AG04450 (cell line): Measurements from ENCODE around the gene SCYL1. TPM values are rescaled to one million over a fixed set of nuclear protein-coding genes. Genes with fewer than 3 reads are reported as not detected.

Source experiments
- CTCF ChIA-PET: fragments of 300-600, 350-600 bp; formaldehyde crosslinking; extraction: SDS; loops from one replicate; lab custom pipeline; 2022; ENCODE audit warnings: antibody characterized with exemption, inconsistent platforms; lab: Charles Lee
- POLR2A ChIA-PET: fragments of 350-600 bp; formaldehyde crosslinking; extraction: SDS; loops from one replicate; lab custom pipeline; 2021; ENCODE audit warnings: antibody characterized with exemption, inconsistent platforms; lab: Yijun Ruan, JAX
- DNase-seq: peaks from one replicate; pipeline ENCODE4 v3.0.0-alpha.2; 2011; ENCODE audit warnings: low read depth, low spot score
- H3K27ac ChIP-seq: one replicate; pipeline ENCODE4 v1.5.1; 2012; ENCODE audit warnings: low read depth, low read length, control low read depth
- H3K27me3 ChIP-seq: one replicate; pipeline ENCODE4 v1.6.0; 2012; ENCODE audit warnings: low read length; ENCODE audit not compliant: control insufficient read depth, insufficient read depth
- H3K4me3 ChIP-seq: 2 replicates; pipeline ENCODE4 v1.5.1; 2011; ENCODE audit warnings: mild to moderate bottlenecking, low read depth, low read length, control low read depth
- H3K9me3 ChIP-seq: 2 replicates; pipeline ENCODE4 v1.5.1; 2012; ENCODE audit warnings: low read length; ENCODE audit not compliant: control insufficient read depth, insufficient read depth
- polyA minus RNA-seq: library from RNA; depleted of rRNA, polyadenylated mRNA; stranded (reverse); fragments of >200 nt; gene quantifications from 2 replicates; pipeline ENCODE4 v1.2.3, GENCODE V29; 2011; rRNA and poly(A)+ RNA removed
- polyA plus RNA-seq: library from polyadenylated mRNA; depleted of rRNA; stranded (reverse); fragments of >200 nt; gene quantifications from 2 replicates; pipeline ENCODE4 v1.2.3, GENCODE V29; 2011; rRNA removed
- TF ChIP-seq, protein P1 (sequence below): IDR thresholded peaks from 2 replicates; pipeline ENCODE4 v1.5.1; 2011; ENCODE audit warnings: low read depth, low read length, control low read depth, inconsistent platforms

The SCYL1 gene
- 60.9 and 90.0 TPM in 2 replicates for polyA plus RNA-seq
- 55.8 and 101 TPM in 2 replicates for polyA minus RNA-seq

- no peak for DNase-seq
- Histone ChIP-seq H3K4me3 (peak within 1 kb of the TSS; percentile 92), H3K9me3 (no peaks in the 10 kb centered on the region), H3K27ac (peak within 1 kb of the TSS; percentile 61), H3K27me3 (no peaks in the 10 kb centered on the region)
- ChIA-PET POLR2A (interaction anchor here (0.6 to 2.5 kb wide), 17 partner anchors 9 to 263 kb away, joined by 3 to 13 read pairs (median 4); partner anchors contain the start of genes MALAT1, NEAT1, PCNX3 and POLA2), CTCF (interaction anchor here (0.6 to 1.4 kb wide), 3 partner anchors 69 to 250 kb away, joined by 3 to 6 read pairs (median 3); no protein-coding TSS in a partner anchor)
- TF ChIP-seq, protein P1, sequence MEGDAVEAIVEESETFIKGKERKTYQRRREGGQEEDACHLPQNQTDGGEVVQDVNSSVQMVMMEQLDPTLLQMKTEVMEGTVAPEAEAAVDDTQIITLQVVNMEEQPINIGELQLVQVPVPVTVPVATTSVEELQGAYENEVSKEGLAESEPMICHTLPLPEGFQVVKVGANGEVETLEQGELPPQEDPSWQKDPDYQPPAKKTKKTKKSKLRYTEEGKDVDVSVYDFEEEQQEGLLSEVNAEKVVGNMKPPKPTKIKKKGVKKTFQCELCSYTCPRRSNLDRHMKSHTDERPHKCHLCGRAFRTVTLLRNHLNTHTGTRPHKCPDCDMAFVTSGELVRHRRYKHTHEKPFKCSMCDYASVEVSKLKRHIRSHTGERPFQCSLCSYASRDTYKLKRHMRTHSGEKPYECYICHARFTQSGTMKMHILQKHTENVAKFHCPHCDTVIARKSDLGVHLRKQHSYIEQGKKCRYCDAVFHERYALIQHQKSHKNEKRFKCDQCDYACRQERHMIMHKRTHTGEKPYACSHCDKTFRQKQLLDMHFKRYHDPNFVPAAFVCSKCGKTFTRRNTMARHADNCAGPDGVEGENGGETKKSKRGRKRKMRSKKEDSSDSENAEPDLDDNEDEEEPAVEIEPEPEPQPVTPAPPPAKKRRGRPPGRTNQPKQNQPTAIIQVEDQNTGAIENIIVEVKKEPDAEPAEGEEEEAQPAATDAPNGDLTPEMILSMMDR, result no peak
These were observed at the start of gene SCYL1 for GRCh38 chr11:65524741-65525545. SCYL1 (plus strand) TSS chr11:65525083; CDS start chr11:65525154, 71 bp downstream.

GRCh38 chr11:65476632-65477148 is 48.2 kb upstream of the SCYL1 start:
- ChIA-PET POLR2A (interaction anchor here (0.5 to 8.3 kb wide), 10 partner anchors 11 to 55 kb away, joined by 3 to 657 read pairs (median 4); partner anchors contain the start of genes MALAT1 and NEAT1), CTCF (interaction anchor here (0.6 kb wide), 1 partner anchor 10 kb away, joined by 3 read pairs; no protein-coding TSS in a partner anchor)
- Histone ChIP-seq H3K4me3 (peak overlapping the region; percentile 76), H3K27me3 (no peaks in the 10 kb centered on the region), H3K27ac (peak overlapping the region; percentile 98), H3K9me3 (no peaks in the 10 kb centered on the region; the same call in 1 of the 2 replicates)
- TF ChIP-seq, protein P1, result no peak
- DNase-seq, result no peak

DNA sequence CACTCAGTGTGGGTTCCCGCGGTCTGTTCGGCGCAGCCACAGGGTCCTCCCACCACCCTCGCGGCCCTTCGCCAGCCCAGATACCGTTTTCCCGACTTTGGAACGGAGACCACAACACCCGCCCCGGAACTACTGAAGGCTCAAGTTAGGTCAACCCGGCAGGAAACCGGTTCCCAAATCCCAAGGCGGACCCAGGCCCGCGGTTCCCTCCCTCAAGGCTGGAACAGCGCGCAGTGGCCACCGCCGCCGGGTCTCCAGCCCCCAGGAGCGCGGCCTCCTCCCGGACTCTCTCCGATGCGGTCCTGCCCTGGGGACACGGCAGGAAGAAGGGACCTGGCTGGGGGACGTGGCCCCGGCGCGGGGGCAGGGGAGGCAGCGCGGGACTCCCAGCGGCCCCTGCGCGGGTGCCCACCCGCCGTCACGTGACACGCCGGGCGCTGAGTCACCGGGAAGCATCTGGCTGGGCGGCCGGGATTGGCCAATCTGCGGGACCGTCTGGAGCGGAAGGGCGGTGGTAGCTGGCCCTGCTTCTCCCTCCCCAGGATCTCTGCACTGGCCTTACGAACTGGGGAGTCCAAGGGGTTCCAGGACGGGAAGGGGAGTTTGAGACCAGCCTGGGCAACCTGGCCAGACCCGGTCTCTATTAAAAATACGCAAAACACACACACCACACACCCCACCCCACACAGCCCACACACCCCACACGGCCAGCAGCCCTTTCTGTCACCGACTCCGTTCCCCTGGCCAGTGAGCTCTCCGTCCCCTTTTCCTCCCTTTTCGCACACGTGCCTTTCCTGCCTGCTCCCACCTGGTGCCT is 47.5 kb upstream of the SCYL1 start:
- TF ChIP-seq, protein P1, result no peak
- Histone ChIP-seq H3K9me3 (no peaks in the 10 kb centered on the region; the same call in 1 of the 2 replicates), H3K27me3 (no peaks in the 10 kb centered on the region), H3K27ac (peak overlapping the region; percentile 98), H3K4me3 (peak overlapping the region; percentile 76)
- no peak for DNase-seq
- ChIA-PET POLR2A (interaction anchor here (0.5 to 8.3 kb wide), 12 partner anchors 11 to 144 kb away, joined by 3 to 657 read pairs (median 8); partner anchors contain the start of genes DPF2, MALAT1 and NEAT1), CTCF (interaction anchor here (0.6 to 3.0 kb wide), 3 partner anchors 11 to 61 kb away, joined by 3 to 17 read pairs (median 11); no protein-coding TSS in a partner anchor)

- DNase-seq, result no peak
- Histone ChIP-seq H3K27ac (peak overlapping the region; percentile 98), H3K4me3 (peak overlapping the region; percentile 52), H3K9me3 (no peaks in the 10 kb centered on the region; the same call in 1 of the 2 replicates), H3K27me3 (no peaks in the 10 kb centered on the region)
- CTCF ChIA-PET, result interaction anchor here (0.7 to 3.0 kb wide), 10 partner anchors 8 to 62 kb away, joined by 3 to 20 read pairs (median 10); partner anchors contain the start of gene MALAT1
- TF ChIP-seq, protein P1, result no peak
- POLR2A ChIA-PET, result interaction anchor here (1.1 to 8.3 kb wide), 12 partner anchors 10 to 145 kb away, joined by 3 to 657 read pairs (median 10); partner anchors contain the start of genes DPF2, MALAT1 and NEAT1
These were observed 46.3 kb upstream of the SCYL1 start for GRCh38 chr11:65478388-65479183.
